ENCODE data around the gene RET.

Gene RET

GRCh38 chr10:43119416-43120115 is 42.7 kb downstream of the RET start:
- DNase-seq (ENCODE audit: low read depth, low spot score), result no peak
- no peak overlapping the region for H3K4me3 ChIP-seq (ENCODE audit: insufficient read length, low read depth)
- peaks cover 2% of the 10 kb centered on the region for H3K4me1 ChIP-seq (ENCODE audit: insufficient read depth, insufficient read length)
- peaks cover 7% of the 10 kb centered on the region for H3K36me3 ChIP-seq (ENCODE audit: insufficient read depth, insufficient read length, low read length)
- no peaks in the 10 kb centered on the region for H3K9me3 ChIP-seq (ENCODE audit: insufficient read depth, low read length)
- TF ChIP-seq ZNF274 (IDR thresholded peaks at IDR 0.05; ENCODE audit: low read depth, low read length) (no peak), YY1 (IDR thresholded peaks at IDR 0.05; ENCODE audit: insufficient read depth, insufficient read length) (no peak), SUZ12 (IDR thresholded peaks at IDR 0.05; ENCODE audit: extremely low read depth, insufficient read depth, insufficient read length) (no peak)
- H3K27me3 ChIP-seq (ENCODE audit: insufficient read depth, insufficient read length), result no peaks in the 10 kb centered on the region
- no peak overlapping the region for H3K9ac ChIP-seq (ENCODE audit: insufficient read length, low read depth)

DNA sequence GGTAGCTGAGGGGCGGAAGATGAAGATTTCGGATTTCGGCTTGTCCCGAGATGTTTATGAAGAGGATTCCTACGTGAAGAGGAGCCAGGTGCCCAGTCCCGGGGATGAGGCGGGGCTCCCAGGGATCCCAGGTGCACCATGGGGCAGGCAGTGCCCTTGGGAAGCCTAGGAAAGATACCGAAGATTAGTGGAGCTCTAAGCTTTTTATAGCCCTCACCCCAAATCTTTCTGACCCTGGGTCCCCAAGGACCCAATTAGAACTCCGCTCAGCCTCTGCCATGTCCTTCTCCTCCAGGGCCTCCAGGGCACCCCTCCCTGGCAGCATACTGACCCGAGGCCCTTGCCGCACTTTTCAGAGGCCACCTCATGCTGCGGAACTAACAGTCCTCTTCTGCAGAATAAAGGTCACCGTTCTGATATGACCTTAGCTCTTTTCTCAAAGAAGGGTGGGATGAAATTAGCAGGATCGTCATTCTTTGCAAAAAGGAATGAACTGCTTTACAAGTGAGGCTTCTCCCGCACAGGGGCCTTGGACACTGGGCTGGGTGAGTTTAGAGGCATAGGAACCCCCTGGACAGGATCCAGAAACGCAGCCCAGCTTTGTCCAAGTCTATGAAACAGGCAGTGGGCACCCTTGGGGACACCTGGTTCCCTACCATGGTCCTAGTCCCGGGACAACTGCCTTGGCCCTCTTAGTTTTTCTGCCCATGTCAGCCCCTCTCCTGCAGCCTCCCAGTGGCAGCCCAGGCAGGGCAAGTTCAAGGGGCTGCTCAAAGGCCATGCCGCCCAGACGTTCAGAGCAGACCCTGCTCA is 43.5 kb downstream of the RET start:
- TF ChIP-seq ZNF274 (IDR thresholded peaks at IDR 0.05; ENCODE audit: low read depth, low read length), result no peak
- no peak for TF ChIP-seq YY1 (IDR thresholded peaks at IDR 0.05; ENCODE audit: insufficient read depth, insufficient read length)
- no peak for TF ChIP-seq SUZ12 (IDR thresholded peaks at IDR 0.05; ENCODE audit: extremely low read depth, insufficient read depth, insufficient read length)
- Histone ChIP-seq H3K9me3 (ENCODE audit: insufficient read depth, low read length) (no peaks in the 10 kb centered on the region), H3K27me3 (ENCODE audit: insufficient read depth, insufficient read length) (no peaks in the 10 kb centered on the region), H3K36me3 (ENCODE audit: insufficient read depth, insufficient read length, low read length) (peaks cover 10% of the 10 kb centered on the region), H3K4me3 (ENCODE audit: insufficient read length, low read depth) (no peak overlapping the region), H3K4me1 (ENCODE audit: insufficient read depth, insufficient read length) (peaks cover 2% of the 10 kb centered on the region), H3K9ac (ENCODE audit: insufficient read length, low read depth) (no peak overlapping the region)
- DNase-seq (ENCODE audit: low read depth, low spot score), result no peak

DNA sequence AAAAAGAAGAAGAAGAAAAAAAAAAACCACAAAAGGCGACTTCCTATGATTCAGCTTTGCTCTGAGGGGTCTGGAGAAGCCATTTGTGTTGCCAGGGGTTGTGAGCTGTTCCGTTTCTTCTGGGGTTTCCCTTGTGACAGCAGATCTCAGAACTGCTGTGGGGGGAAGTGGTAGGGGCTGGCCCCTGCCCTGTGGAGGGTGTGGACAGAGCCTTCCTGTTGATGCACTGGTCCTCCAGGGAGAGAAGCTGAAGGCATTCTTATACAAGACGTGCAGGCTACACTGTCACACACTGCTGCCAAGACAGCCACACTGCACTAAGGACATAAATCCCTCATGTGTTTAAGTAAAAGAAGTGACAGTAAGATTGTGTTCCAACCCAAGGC is 44.1 kb downstream of the RET start:
- H3K9ac ChIP-seq (ENCODE audit: insufficient read length, low read depth), result no peak overlapping the region
- H3K36me3 ChIP-seq (ENCODE audit: insufficient read depth, insufficient read length, low read length), result peaks cover 15% of the 10 kb centered on the region
- no peak overlapping the region for H3K4me3 ChIP-seq (ENCODE audit: insufficient read length, low read depth)
- H3K27me3 ChIP-seq (ENCODE audit: insufficient read depth, insufficient read length), result no peaks in the 10 kb centered on the region
- no peaks in the 10 kb centered on the region for H3K9me3 ChIP-seq (ENCODE audit: insufficient read depth, low read length)
- DNase-seq (ENCODE audit: low read depth, low spot score), result no peak
- TF ChIP-seq ZNF274 (IDR thresholded peaks at IDR 0.05; ENCODE audit: low read depth, low read length) (no peak), YY1 (IDR thresholded peaks at IDR 0.05; ENCODE audit: insufficient read depth, insufficient read length) (no peak), SUZ12 (IDR thresholded peaks at IDR 0.05; ENCODE audit: extremely low read depth, insufficient read depth, insufficient read length) (no peak)
- peaks cover 2% of the 10 kb centered on the region for H3K4me1 ChIP-seq (ENCODE audit: insufficient read depth, insufficient read length)

GRCh38 chr10:43121444-43121843 is 44.6 kb downstream of the RET start:
- Histone ChIP-seq H3K27me3 (ENCODE audit: insufficient read depth, insufficient read length) (no peaks in the 10 kb centered on the region), H3K4me1 (ENCODE audit: insufficient read depth, insufficient read length) (peaks cover 2% of the 10 kb centered on the region), H3K4me3 (ENCODE audit: insufficient read length, low read depth) (no peak overlapping the region), H3K36me3 (ENCODE audit: insufficient read depth, insufficient read length, low read length) (peaks cover 15% of the 10 kb centered on the region), H3K9me3 (ENCODE audit: insufficient read depth, low read length) (no peaks in the 10 kb centered on the region), H3K9ac (ENCODE audit: insufficient read length, low read depth) (no peak overlapping the region)
- no peak for TF ChIP-seq SUZ12 (IDR thresholded peaks at IDR 0.05; ENCODE audit: extremely low read depth, insufficient read depth, insufficient read length)
- no peak for TF ChIP-seq YY1 (IDR thresholded peaks at IDR 0.05; ENCODE audit: insufficient read depth, insufficient read length)
- TF ChIP-seq ZNF274 (IDR thresholded peaks at IDR 0.05; ENCODE audit: low read depth, low read length), result no peak
- DNase-seq (ENCODE audit: low read depth, low spot score), result no peak

DNA sequence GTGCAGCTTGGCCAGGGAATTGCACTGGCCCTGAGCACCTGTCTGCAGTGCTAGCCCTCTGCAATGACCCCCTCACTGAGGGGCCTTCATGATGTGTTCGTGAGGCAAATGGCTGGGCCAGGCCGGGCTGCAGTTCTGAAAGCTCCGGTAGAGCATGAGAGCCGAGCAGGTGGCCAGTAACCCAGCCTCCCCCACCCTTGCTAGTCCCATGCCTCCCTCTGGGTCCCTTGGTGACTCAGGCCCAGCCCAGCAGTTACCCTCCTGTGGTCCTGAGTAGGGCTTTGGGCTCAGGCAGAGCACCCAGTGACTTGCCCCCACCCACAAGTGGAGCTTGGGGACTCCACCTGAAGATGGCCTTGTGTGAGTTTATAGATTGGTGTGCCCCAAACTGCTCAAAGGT is 45.2 kb downstream of the RET start:
- H3K27me3 ChIP-seq (ENCODE audit: insufficient read depth, insufficient read length), result no peaks in the 10 kb centered on the region
- H3K4me3 ChIP-seq (ENCODE audit: insufficient read length, low read depth), result no peak overlapping the region
- peaks cover 2% of the 10 kb centered on the region for H3K4me1 ChIP-seq (ENCODE audit: insufficient read depth, insufficient read length)
- no peak for DNase-seq (ENCODE audit: low read depth, low spot score)
- H3K36me3 ChIP-seq (ENCODE audit: insufficient read depth, insufficient read length, low read length), result peaks cover 17% of the 10 kb centered on the region
- no peaks in the 10 kb centered on the region for H3K9me3 ChIP-seq (ENCODE audit: insufficient read depth, low read length)
- no peak overlapping the region for H3K9ac ChIP-seq (ENCODE audit: insufficient read length, low read depth)
- no peak for TF ChIP-seq ZNF274 (IDR thresholded peaks at IDR 0.05; ENCODE audit: low read depth, low read length)
- no peak for TF ChIP-seq SUZ12 (IDR thresholded peaks at IDR 0.05; ENCODE audit: extremely low read depth, insufficient read depth, insufficient read length)

DNA sequence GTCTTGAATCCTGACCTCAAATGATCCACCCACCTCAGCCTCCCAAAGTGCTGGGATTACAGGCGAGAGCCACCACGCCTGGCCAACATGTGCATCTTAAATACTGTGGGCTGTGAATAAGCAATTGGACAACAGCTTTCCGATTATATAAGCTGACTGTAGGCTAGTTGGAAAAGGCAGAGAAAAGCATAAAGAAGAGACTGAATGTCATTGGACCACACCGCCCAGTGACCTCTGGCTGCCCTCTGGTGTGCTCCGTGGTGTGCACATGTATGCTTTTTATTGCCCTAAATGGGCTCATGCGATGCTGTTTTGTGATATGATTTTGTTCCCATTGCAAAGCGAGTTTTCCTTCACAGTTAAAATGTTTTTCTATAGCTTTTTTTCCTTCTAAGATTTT is 46.0 kb downstream of the RET start:
- peaks cover 2% of the 10 kb centered on the region for H3K4me1 ChIP-seq (ENCODE audit: insufficient read depth, insufficient read length)
- no peak for DNase-seq (ENCODE audit: low read depth, low spot score)
- no peaks in the 10 kb centered on the region for H3K9me3 ChIP-seq (ENCODE audit: insufficient read depth, low read length)
- H3K9ac ChIP-seq (ENCODE audit: insufficient read length, low read depth), result no peak overlapping the region
- peaks cover 18% of the 10 kb centered on the region for H3K36me3 ChIP-seq (ENCODE audit: insufficient read depth, insufficient read length, low read length)
- no peak for TF ChIP-seq SUZ12 (IDR thresholded peaks at IDR 0.05; ENCODE audit: extremely low read depth, insufficient read depth, insufficient read length)
- no peak for TF ChIP-seq YY1 (IDR thresholded peaks at IDR 0.05; ENCODE audit: insufficient read depth, insufficient read length)
- no peak for TF ChIP-seq ZNF274 (IDR thresholded peaks at IDR 0.05; ENCODE audit: low read depth, low read length)
- no peak overlapping the region for H3K4me3 ChIP-seq (ENCODE audit: insufficient read length, low read depth)
- H3K27me3 ChIP-seq (ENCODE audit: insufficient read depth, insufficient read length), result no peaks in the 10 kb centered on the region

- DNase-seq (ENCODE audit: low read depth, low spot score), result no peak
- TF ChIP-seq SUZ12 (IDR thresholded peaks at IDR 0.05; ENCODE audit: extremely low read depth, insufficient read depth, insufficient read length), result no peak
- TF ChIP-seq ZNF274 (IDR thresholded peaks at IDR 0.05; ENCODE audit: low read depth, low read length), result no peak
- no peak for TF ChIP-seq YY1 (IDR thresholded peaks at IDR 0.05; ENCODE audit: insufficient read depth, insufficient read length)
Measured at GRCh38 chr10:43123361-43124093, 46.7 kb downstream of the RET start.

More at GRCh38 chr10:43123361-43124093, 46.7 kb downstream of the RET start:
- no peak overlapping the region for H3K4me3 ChIP-seq (ENCODE audit: insufficient read length, low read depth)
- H3K4me1 ChIP-seq (ENCODE audit: insufficient read depth, insufficient read length), result peaks cover 2% of the 10 kb centered on the region
- peaks cover 21% of the 10 kb centered on the region for H3K36me3 ChIP-seq (ENCODE audit: insufficient read depth, insufficient read length, low read length)
- no peaks in the 10 kb centered on the region for H3K27me3 ChIP-seq (ENCODE audit: insufficient read depth, insufficient read length)
- H3K9me3 ChIP-seq (ENCODE audit: insufficient read depth, low read length), result no peaks in the 10 kb centered on the region
- H3K9ac ChIP-seq (ENCODE audit: insufficient read length, low read depth), result no peak overlapping the region
